Dedifferentiated amniotic fluid mesenchymal stem cell (primary cell): ENCODE results near the gene SORD.
"Not testable (repeated sequence)": the region's sequence is repeated elsewhere in the genome, so short reads cannot be mapped to it uniquely, and the experiment has no call there.

ENCODE experiments used
- DNase-seq: peaks from one replicate; pipeline ENCODE4 v3.0.0-alpha.2; 2016; ENCODE audit errors: extremely low spot score

SORD gene

GRCh38 chr15:45024649-45025048 is 1.7 kb downstream of the SORD start:
- not testable (repeated sequence) for DNase-seq

GRCh38 chr15:45025627-45026026 is 2.6 kb downstream of the SORD start:
- DNase-seq: not testable (repeated sequence)

- no peak for DNase-seq
Observed at GRCh38 chr15:45026651-45027190, 3.7 kb downstream of the SORD start.

- no peak for DNase-seq
Observed at GRCh38 chr15:45027220-45027619, 4.2 kb downstream of the SORD start.

GRCh38 chr15:45030743-45031142 is 7.7 kb downstream of the SORD start:
- DNase-seq: no peak

GRCh38 chr15:45031522-45032028 is 8.6 kb downstream of the SORD start:
- DNase-seq: not testable (repeated sequence)

- DNase-seq: not testable (repeated sequence)
Observed at GRCh38 chr15:45032501-45032900, 9.5 kb downstream of the SORD start.

GRCh38 chr15:45034087-45034486 is 11.1 kb downstream of the SORD start:
- DNase-seq: not testable (repeated sequence)

- DNase-seq: not testable (repeated sequence)
Observed at GRCh38 chr15:45034600-45035375, 11.8 kb downstream of the SORD start.

- DNase-seq: peak; percentile 38
Observed at GRCh38 chr15:45036812-45037781, 14.1 kb downstream of the SORD start.

GRCh38 chr15:45037936-45038335 is 14.9 kb downstream of the SORD start:
- no peak for DNase-seq

- DNase-seq: not testable (repeated sequence)
Observed at GRCh38 chr15:45040396-45040795, 17.4 kb downstream of the SORD start.

- not testable (repeated sequence) for DNase-seq
Observed at GRCh38 chr15:45041538-45041937, 18.5 kb downstream of the SORD start.

- DNase-seq: not testable (repeated sequence)
Observed at GRCh38 chr15:45042859-45043258, 19.9 kb downstream of the SORD start.

- DNase-seq: not testable (repeated sequence)
Observed at GRCh38 chr15:45044270-45044669, 21.3 kb downstream of the SORD start.

GRCh38 chr15:45048449-45048793 is 25.4 kb downstream of the SORD start:
- not testable (repeated sequence) for DNase-seq

GRCh38 chr15:45048794-45049631 is 26.0 kb downstream of the SORD start:
- no peak for DNase-seq

GRCh38 chr15:45050587-45050986 is 27.6 kb downstream of the SORD start:
- no peak for DNase-seq

- not testable (repeated sequence) for DNase-seq
Observed at GRCh38 chr15:45052676-45053075, 29.7 kb downstream of the SORD start.

- DNase-seq: not testable (repeated sequence)
Observed at GRCh38 chr15:45058690-45059675, 36.0 kb downstream of the SORD start.
